Activated CD4-positive, CD25-positive, alpha-beta regulatory T cell treated with anti-CD3 and anti-CD28 coated beads, Interleukin-2, amount 50 U/mL, for 16 hours (primary cell): ENCODE results near the gene CES1.
"Not testable (repeated sequence)": the region's sequence is repeated elsewhere in the genome, so short reads cannot be mapped to it uniquely, and the experiment has no call there.

Source experiments
- DNase-seq: peaks from one replicate; pipeline ENCODE4 v3.0.0-alpha.2; 2020; ENCODE audit warnings: low read depth, low spot score

The CES1 gene

GRCh38 chr16:55832773-55833691, at the start of gene CES1:
Gene CES1 (minus strand): TSS chr16:55833096. CDS start chr16:55833055, 41 bp downstream.
- no peak for DNase-seq

GRCh38 chr16:55876854-55877253, 44.0 kb upstream of the CES1 start:
- no peak for DNase-seq

GRCh38 chr16:55875273-55875672, 42.4 kb upstream of the CES1 start, which contains the start of gene CES5A:
Gene CES5A (minus strand): TSS chr16:55875373. CDS start chr16:55875221, 152 bp downstream.
- no peak for DNase-seq

GRCh38 chr16:55873122-55873521, 40.2 kb upstream of the CES1 start:
- no peak for DNase-seq

- DNase-seq, result no peak
Observed at GRCh38 chr16:55872130-55872529, 39.2 kb upstream of the CES1 start.

- DNase-seq, result no peak
Observed at GRCh38 chr16:55871411-55872038, 38.6 kb upstream of the CES1 start.

GRCh38 chr16:55868980-55869379, 36.1 kb upstream of the CES1 start:
- no peak for DNase-seq

- DNase-seq, result no peak
Observed at GRCh38 chr16:55868137-55868536, 35.2 kb upstream of the CES1 start.

GRCh38 chr16:55861288-55861687, 28.4 kb upstream of the CES1 start:
- no peak for DNase-seq

- not testable (repeated sequence) for DNase-seq
Observed at GRCh38 chr16:55857650-55858049, 24.8 kb upstream of the CES1 start.

GRCh38 chr16:55856950-55857349, 24.1 kb upstream of the CES1 start:
- no peak for DNase-seq

GRCh38 chr16:55853114-55853513, 20.2 kb upstream of the CES1 start:
- DNase-seq, result no peak

- no peak for DNase-seq
Observed at GRCh38 chr16:55849536-55849935, 16.6 kb upstream of the CES1 start.

- no peak for DNase-seq
Observed at GRCh38 chr16:55846598-55847346, 13.9 kb upstream of the CES1 start.

GRCh38 chr16:55843105-55843395, 10.2 kb upstream of the CES1 start:
- DNase-seq, result no peak

GRCh38 chr16:55842369-55843104, 9.6 kb upstream of the CES1 start:
- DNase-seq, result no peak

GRCh38 chr16:55839115-55839514, 6.2 kb upstream of the CES1 start:
- DNase-seq, result no peak

GRCh38 chr16:55836158-55836611, 3.3 kb upstream of the CES1 start:
- no peak for DNase-seq

- no peak for DNase-seq
Observed at GRCh38 chr16:55835581-55835980, 2.7 kb upstream of the CES1 start.

- DNase-seq, result not testable (repeated sequence)
Observed at GRCh38 chr16:55835173-55835572, 2.3 kb upstream of the CES1 start.

GRCh38 chr16:55834049-55834448, 1.2 kb upstream of the CES1 start:
- DNase-seq, result no peak

- no peak for DNase-seq
Observed at GRCh38 chr16:55832425-55832772, 497 bp downstream of the CES1 start.
